HG03159 (cell line): Measurements from ENCODE around the gene ABCD1.

Source experiments
- ATAC-seq: cut with Tn5 transposase; IDR thresholded peaks from one replicate; pipeline ENCODE4 v1.9.1; 2021; ENCODE audit warnings: mild to moderate bottlenecking, moderate library complexity; ENCODE audit not compliant: unreplicated experiment

ABCD1 gene

GRCh38 chrX:153771415-153772315 lies 47.0 kb downstream of the ABCD1 start:
- no peak for ATAC-seq

- no peak for ATAC-seq
Observed at GRCh38 chrX:153772316-153773217, 47.9 kb downstream of the ABCD1 start.

GRCh38 chrX:153773218-153773611 lies 48.6 kb downstream of the ABCD1 start:
- ATAC-seq: no peak

GRCh38 chrX:153773741-153774575 lies 49.3 kb downstream of the ABCD1 start:
- ATAC-seq: no peak

DNA sequence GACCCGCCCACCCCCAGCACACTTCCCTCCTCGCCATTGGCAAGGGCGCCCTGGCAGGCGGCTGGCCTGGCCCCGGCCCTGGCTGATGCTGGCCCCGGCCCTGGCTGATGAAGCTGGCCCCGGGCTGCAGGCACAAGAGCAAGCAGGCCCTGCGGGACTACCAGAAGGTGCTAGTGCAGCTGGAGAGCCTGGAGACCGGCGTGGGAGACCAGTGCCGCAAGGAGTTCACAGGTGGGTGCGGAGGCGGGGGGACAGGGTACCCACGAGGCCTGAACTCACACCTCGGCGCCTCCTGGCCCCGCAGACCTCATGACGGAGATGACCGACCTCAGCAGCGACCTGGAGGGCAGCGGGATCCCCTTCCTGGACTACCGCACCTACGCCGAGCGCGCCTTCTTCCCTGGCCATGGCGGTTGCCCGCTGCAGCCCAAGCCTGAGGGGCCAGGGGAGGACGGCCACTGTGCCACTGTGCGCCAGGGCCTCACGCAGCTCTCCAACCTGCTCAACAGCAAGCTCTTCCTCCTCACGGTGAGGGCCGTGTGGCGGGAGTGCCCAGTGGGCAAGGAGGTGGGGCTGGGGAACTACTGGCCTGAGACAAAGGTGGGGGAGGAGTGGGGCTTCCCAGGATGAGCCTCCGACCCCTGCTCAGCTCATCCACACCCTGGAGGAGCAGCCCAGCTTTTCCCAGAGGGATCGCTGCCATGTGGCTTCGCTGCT lies 50.1 kb downstream of the ABCD1 start:
- ATAC-seq: no peak

GRCh38 chrX:153775293-153776119 lies 50.9 kb downstream of the ABCD1 start:
- ATAC-seq: no peak

DNA sequence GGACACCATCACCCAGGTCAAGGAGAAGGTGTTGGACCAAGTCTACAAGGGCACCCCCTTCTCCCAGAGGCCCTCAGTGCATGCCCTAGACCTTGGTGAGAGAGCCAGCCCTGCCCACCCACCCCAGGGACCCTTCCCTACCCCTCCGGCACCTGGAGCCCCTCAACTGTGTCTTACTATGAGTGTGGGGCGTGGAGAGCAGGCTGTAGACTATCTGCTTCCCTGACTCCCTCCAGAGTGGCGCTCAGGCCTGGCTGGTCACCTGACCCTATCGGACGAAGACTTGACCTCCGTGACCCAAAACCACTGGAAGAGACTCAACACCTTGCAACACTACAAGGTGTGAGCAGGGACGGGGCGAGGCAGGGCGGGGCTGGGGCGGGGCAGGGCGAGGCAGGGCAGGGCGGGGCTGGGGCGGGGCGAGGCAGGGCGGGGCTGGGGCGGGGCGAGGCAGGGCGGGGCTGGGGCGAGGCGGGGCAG lies 51.5 kb downstream of the ABCD1 start:
- ATAC-seq: no peak

DNA sequence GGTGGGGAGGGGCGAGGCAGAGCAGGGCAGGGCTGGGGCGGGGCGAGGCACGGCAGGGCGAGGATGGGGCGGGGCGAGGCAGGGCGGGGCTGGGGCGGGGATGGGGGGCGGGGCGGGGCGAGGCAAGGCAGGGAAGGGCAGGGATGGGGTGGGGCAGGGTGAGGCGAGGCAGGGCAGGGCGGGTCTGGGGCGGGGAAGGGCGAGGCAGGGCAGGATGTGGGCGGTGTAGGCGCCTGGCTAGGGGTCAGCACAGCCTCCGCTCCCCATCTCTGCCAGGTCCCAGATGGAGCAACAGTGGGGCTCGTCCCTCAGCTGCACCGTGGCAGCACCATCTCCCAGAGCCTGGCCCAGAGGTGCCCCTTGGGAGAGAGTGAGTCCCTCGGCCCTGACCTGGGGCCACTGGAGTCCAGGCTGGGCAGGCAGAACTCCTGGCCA lies 52.0 kb downstream of the ABCD1 start:
- ATAC-seq: no peak

GRCh38 chrX:153777261-153778090 lies 52.8 kb downstream of the ABCD1 start:
- no peak for ATAC-seq

- ATAC-seq: no peak
Observed at GRCh38 chrX:153778181-153778580, 53.5 kb downstream of the ABCD1 start.

- no peak for ATAC-seq
Observed at GRCh38 chrX:153778684-153779101, 54.0 kb downstream of the ABCD1 start.

GRCh38 chrX:153779891-153780677 lies 55.4 kb downstream of the ABCD1 start:
- no peak for ATAC-seq

GRCh38 chrX:153780678-153781427 lies 56.2 kb downstream of the ABCD1 start, which contains the start of gene SRPK3:
SRPK3 (plus strand) TSS chrX:153781041; CDS start chrX:153781087, 46 bp downstream.
- no peak for ATAC-seq

- ATAC-seq: no peak
Observed at GRCh38 chrX:153781428-153782047, 56.9 kb downstream of the ABCD1 start.

- no peak for ATAC-seq
Observed at GRCh38 chrX:153782313-153782712, 57.7 kb downstream of the ABCD1 start.

GRCh38 chrX:153782871-153783270 lies 58.2 kb downstream of the ABCD1 start:
- no peak for ATAC-seq
